ENCODE data around the gene FAM217A. TPM values are rescaled to one million over a fixed set of nuclear protein-coding genes. Genes with fewer than 3 reads are reported as not detected.
"Not testable (repeated sequence)": the region's sequence is repeated elsewhere in the genome, so short reads cannot be mapped to it uniquely, and the experiment has no call there.

The FAM217A gene
- polyA plus RNA-seq, 3 donors, result not detected

DNA sequence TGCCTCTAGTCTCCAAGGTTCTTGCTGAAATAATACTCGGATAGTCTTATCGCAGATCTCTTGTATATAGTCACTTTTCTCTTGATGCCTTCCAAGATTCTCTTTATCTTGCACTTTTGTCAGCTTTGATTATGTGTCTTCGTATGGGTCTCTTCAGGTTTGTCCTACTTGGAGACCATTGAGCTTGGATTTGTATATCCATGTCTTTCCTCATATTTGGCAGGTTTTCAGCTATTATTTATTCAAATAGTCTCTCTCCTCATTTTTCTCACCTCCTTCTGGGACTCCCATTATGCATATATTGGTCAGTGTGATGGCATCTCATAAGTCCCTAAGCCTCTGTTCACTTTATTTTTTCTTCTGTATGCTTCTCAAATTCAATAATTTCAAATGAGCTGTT lies 33.4 kb upstream of the FAM217A start:
- H3K4me3 ChIP-seq (replicated peaks in 1 of 3; ENCODE audit: low read depth in 2 of 3, low read length in 3 of 3), result no peak overlapping the region
- Mint-ChIP-seq H3K27me3 (ENCODE audit: low read depth in 3 of 3) (peaks cover 1 to 3% (median 2%) of the 10 kb centered on the region in 3 donors), H3K9me3 (peaks cover 0 to 8% (median 4%) of the 10 kb centered on the region in 7 donors), H3K4me1 (no peaks in the 10 kb centered on the region), H3K36me3 (peaks cover 24 to 25% of the 10 kb centered on the region in 2 donors), H3K27ac (no peak overlapping the region), H3K4me3 (no peak overlapping the region)
- H3K4me1 ChIP-seq (ENCODE audit: control insufficient read depth in 1 of 2, insufficient read depth in 2 of 2, low read length in 2 of 2), result no peaks in the 10 kb centered on the region
- no peaks in the 10 kb centered on the region for H3K79me2 ChIP-seq (ENCODE audit: insufficient read depth, low read length)
- peaks cover 20 to 25% of the 10 kb centered on the region in 2 donors for H3K36me3 ChIP-seq (replicated peaks in 1 of 2; ENCODE audit: control insufficient read depth in 1 of 2, insufficient read depth in 2 of 2, low read length in 2 of 2)
- no peak for DNase-seq
- H3K9me3 ChIP-seq (replicated peaks in 1 of 2; ENCODE audit: control insufficient read depth in 1 of 2, insufficient read depth in 1 of 2, low read length in 2 of 2), result no peaks in the 10 kb centered on the region
- no peak overlapping the region for H3K4me2 ChIP-seq (replicated peaks; ENCODE audit: extremely low read depth, low read length, poor library complexity, severe bottlenecking)
- intact Hi-C loops (cut with micrococcal nuclease), result no loop called here
- no peak overlapping the region for H3K27ac ChIP-seq (ENCODE audit: low read depth in 1 of 2, low read length in 2 of 2)
- H3K9ac ChIP-seq (ENCODE audit: insufficient read depth, low read length, poor library complexity, severe bottlenecking), result no peak overlapping the region
- peaks cover 0 to 5% of the 10 kb centered on the region in 2 donors for H3K27me3 ChIP-seq (ENCODE audit: control insufficient read depth in 2 of 2, insufficient read depth in 2 of 2, low read length in 2 of 2)
- H2AFZ ChIP-seq (ENCODE audit: insufficient read depth, low read depth, low read length, poor library complexity, severe bottlenecking), result no peak overlapping the region
- TF ChIP-seq, protein P1, sequence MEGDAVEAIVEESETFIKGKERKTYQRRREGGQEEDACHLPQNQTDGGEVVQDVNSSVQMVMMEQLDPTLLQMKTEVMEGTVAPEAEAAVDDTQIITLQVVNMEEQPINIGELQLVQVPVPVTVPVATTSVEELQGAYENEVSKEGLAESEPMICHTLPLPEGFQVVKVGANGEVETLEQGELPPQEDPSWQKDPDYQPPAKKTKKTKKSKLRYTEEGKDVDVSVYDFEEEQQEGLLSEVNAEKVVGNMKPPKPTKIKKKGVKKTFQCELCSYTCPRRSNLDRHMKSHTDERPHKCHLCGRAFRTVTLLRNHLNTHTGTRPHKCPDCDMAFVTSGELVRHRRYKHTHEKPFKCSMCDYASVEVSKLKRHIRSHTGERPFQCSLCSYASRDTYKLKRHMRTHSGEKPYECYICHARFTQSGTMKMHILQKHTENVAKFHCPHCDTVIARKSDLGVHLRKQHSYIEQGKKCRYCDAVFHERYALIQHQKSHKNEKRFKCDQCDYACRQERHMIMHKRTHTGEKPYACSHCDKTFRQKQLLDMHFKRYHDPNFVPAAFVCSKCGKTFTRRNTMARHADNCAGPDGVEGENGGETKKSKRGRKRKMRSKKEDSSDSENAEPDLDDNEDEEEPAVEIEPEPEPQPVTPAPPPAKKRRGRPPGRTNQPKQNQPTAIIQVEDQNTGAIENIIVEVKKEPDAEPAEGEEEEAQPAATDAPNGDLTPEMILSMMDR (IDR thresholded peaks at IDR 0.05), result no peak
- 100% methylated on average over 2 of the region's 3 CpGs for WGBS (ENCODE audit: insufficient coverage)
- H4K20me1 ChIP-seq (ENCODE audit: insufficient read depth, low read length), result no peaks in the 10 kb centered on the region

DNA sequence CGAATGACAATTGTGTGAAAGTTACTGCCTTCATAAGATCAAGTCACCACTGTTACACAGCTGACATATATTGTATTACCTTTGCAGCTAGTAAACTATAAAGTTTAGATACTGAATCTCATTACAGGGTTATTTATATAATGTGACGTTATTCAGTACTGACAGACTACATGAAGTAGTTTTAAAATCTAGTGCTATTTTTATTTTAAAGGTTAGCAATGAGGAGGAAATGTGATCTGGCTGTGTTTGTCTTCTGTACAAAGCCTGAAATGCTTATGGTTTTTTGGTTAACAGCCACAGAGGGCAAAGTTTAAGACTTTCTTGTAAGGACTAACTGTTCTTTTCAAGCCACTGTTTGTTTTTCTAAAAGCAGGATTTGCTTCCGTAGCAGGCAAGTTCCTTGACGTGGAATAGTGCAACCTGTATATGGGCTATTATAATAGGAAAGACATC lies 30.5 kb upstream of the FAM217A start:
- H3K27ac Mint-ChIP-seq; H3K9me3 Mint-ChIP-seq; H2AFZ ChIP-seq (ENCODE audit: insufficient read depth, low read depth, low read length, poor library complexity, severe bottlenecking); H3K27me3 Mint-ChIP-seq (ENCODE audit: low read depth in 3 of 3); H3K4me1 ChIP-seq (ENCODE audit: control insufficient read depth in 1 of 2, insufficient read depth in 2 of 2, low read length in 2 of 2); intact Hi-C loops (cut with micrococcal nuclease); H3K27ac ChIP-seq (ENCODE audit: low read depth in 1 of 2, low read length in 2 of 2); H3K9me3 ChIP-seq (replicated peaks in 1 of 2; ENCODE audit: control insufficient read depth in 1 of 2, insufficient read depth in 1 of 2, low read length in 2 of 2); DNase-seq; H3K4me3 Mint-ChIP-seq; H3K36me3 ChIP-seq (replicated peaks in 1 of 2; ENCODE audit: control insufficient read depth in 1 of 2, insufficient read depth in 2 of 2, low read length in 2 of 2); H3K9ac ChIP-seq (ENCODE audit: insufficient read depth, low read length, poor library complexity, severe bottlenecking); H3K79me2 ChIP-seq (ENCODE audit: insufficient read depth, low read length); H3K4me3 ChIP-seq (replicated peaks in 1 of 3; ENCODE audit: low read depth in 2 of 3, low read length in 3 of 3); H3K4me1 Mint-ChIP-seq; H3K4me2 ChIP-seq (replicated peaks; ENCODE audit: extremely low read depth, low read length, poor library complexity, severe bottlenecking); H4K20me1 ChIP-seq (ENCODE audit: insufficient read depth, low read length); H3K36me3 Mint-ChIP-seq; H3K27me3 ChIP-seq (ENCODE audit: control insufficient read depth in 2 of 2, insufficient read depth in 2 of 2, low read length in 2 of 2): not testable (repeated sequence)
- no CpG with 5 or more reads among the region's 4 CpGs for WGBS (ENCODE audit: insufficient coverage)

Data from CD14-positive monocyte (primary cell).